Stimulated activated CD8-positive, alpha-beta memory T cell treated with anti-CD3 and anti-CD28 coated beads, Interleukin-15, amount 100 ng/mL, for 48 hours (primary cell): ENCODE measurements around the gene SLFNL1.

Source experiments
- DNase-seq, 2 donors: peaks; one replicate each; pipeline ENCODE4 v3.0.0-alpha.2; 2020; ENCODE audit warnings: low read depth in 2 of 2

Gene SLFNL1

GRCh38 chr1:41021526-41022308 is at the start of gene SLFNL1:
Gene SLFNL1 (minus strand): TSS chr1:41021725. CDS start chr1:41020660, 1,065 bp downstream.
- DNase-seq = no peak

GRCh38 chr1:41056907-41057306 is 35.4 kb upstream of the SLFNL1 start:
- no peak for DNase-seq

- DNase-seq = no peak
Measured at GRCh38 chr1:41053316-41053715, 31.8 kb upstream of the SLFNL1 start.

- DNase-seq = no peak
Measured at GRCh38 chr1:41051022-41051421, 29.5 kb upstream of the SLFNL1 start.

GRCh38 chr1:41048540-41048939 is 27.0 kb upstream of the SLFNL1 start:
- no peak for DNase-seq

DNA sequence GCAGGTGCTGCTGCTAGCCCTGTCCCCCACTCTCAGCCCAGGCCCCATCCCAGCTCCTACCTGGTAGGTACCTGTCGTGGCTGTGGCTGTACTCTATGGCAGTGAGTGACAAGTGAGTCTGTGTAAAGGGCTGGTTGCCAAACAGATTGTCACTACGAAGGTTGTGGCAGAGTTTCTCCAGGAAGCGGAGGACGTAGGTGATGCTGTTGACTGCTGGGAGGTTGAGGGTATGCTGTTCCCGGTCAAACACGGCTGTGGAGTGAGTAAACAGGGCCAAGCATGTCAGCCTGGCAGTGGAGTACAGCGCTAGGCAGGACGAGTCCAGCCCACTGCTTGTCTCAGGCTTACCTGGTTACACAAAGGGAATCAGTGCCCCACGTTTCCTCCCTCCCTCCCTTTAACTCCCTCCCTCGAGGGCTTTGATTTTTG is 24.8 kb upstream of the SLFNL1 start:
- DNase-seq = no peak

GRCh38 chr1:41045740-41046139 is 24.2 kb upstream of the SLFNL1 start:
- DNase-seq = no peak

GRCh38 chr1:41044187-41044586 is 22.7 kb upstream of the SLFNL1 start:
- no peak for DNase-seq

DNA sequence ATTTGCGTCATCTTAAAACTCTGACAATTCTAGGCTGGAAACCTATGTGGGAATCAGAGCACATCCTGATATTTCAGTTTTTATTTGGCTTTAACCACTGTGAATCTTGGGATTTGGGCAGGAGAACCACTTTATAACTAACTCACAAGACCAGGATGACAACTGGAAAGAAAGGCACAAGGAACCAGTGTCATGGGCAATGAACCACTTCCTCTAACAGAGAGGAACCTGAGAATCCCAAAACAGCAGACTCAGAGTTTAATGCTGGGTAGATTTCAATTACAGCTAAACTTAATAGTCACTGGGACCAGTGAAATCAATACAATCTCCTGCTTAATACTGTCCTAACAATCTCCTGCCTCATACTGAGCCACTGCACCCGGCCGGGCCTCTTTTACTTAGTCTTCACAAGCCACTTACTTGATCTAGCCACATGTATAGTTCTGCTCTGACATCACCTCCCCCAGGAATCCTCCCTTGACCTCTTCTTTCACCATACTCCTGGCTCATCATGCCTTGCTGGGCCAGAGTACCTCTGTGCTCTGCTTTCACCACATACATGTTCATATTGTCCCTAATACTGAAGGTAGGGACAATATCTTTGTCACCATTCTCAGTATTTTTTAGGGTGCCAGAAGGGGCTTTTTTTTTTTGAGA is 20.2 kb upstream of the SLFNL1 start:
- DNase-seq = no peak

- no peak for DNase-seq
Measured at GRCh38 chr1:41038110-41038509, 16.6 kb upstream of the SLFNL1 start.

DNA sequence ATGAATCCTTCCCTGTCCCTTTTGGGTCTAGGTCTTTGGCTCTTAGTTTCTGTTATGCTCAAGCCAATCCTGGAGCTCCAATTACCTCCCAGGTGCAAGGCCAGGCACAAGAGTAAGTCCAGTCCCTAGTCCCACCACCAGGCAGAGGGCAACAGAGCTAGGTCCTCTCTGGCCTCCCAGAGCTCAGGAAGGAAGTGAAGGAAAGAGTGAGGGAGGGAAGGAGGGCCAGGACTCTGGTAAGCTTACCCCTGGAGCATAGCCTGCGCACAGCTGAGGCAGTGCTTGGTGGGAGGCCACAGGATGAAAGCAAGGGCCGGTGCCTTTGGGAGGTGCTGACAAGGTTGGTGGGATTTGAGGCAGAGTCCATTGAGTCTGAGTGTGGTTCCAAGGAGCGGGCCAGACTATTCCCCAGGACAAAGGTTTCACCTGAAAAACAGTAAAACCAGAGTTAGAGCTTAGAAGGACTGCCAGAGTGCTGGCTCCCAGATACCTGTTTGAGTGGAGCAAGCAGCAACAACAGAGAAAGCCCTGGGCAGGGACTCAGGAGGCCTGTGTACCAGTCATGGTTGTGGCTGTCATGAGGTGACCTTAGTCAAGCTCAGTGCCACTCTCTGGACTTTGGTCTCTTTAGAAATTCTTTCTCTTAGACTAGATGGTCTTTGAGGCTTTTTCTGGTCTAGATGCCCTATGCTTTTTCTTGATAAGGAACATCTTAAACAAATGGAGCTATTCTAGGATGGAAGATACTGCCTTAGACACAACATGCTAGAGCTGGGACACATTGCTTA is 15.8 kb upstream of the SLFNL1 start:
- DNase-seq = no peak

DNA sequence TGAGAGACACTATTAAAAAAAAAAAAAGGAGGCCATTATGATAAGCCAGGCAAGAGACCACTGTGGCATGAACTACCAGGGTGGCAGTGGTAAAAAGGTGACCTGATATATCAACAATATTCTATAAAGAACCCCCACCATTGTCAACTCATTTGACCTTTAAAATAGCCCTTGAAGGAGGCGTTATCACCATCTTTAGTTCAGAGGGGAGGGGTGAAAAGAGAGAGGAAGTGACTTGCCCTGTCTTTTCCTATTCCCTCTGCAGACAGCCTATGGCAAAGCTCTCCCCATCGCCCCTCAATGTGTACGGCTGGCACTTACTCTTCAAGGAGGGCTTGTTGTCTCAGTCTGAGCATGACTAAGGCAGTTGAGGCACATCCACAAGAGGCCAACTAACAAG is 11.7 kb upstream of the SLFNL1 start:
- DNase-seq = no peak

DNA sequence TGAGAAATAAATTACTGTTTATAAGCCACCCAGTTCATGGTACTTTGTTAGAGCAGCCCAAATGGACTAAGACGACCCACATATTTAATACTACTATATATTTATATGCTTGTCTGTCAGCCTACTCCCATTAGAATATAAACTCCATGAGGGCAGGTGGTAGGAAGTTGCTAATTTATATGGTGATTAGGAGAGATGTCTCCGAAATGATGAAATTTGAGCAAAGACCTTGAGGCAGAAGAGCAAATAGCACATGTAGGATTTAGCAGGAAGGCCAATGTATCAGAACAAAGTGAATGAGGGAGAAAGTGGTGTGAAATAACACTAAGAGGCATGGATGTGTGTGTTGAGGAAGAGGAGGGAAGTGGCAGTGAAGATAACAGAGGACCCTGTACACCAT is 10.6 kb upstream of the SLFNL1 start:
- no peak for DNase-seq

- DNase-seq = no peak
Measured at GRCh38 chr1:41030872-41031616, 9.5 kb upstream of the SLFNL1 start.

DNA sequence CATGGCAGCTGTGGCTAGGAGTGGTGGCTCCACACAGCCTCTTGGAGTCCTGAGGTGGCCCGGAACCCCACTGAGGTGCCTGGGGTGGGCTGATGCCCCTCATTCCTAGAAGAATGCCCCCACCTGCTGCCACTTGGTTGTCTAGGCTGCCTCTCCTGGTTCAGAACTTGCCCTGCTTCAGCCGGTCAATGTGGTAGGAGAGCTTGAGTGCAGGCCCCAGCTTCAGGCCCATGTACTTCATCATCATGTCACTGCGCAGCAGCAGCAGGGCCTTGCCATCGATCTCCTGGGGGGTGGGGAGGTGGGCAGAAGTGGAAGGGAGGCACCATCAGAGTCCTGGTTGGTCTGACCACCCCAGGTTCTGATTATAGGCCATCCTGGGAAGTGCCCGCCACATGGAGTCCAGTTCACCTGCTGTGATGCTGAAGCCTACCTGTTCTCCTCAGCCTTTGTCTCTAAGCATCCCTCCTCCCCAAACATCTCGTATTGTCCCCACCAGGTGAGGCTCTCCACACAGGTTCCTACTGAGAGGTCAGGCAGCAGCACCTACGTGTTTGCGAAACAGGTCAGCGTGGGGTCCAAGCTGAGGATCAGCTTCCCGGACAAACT is 6.6 kb upstream of the SLFNL1 start:
- DNase-seq = no peak

GRCh38 chr1:41025979-41026819 is 4.7 kb upstream of the SLFNL1 start:
- DNase-seq = no peak

- DNase-seq = no peak
Measured at GRCh38 chr1:41024953-41025352, 3.4 kb upstream of the SLFNL1 start.

- no peak for DNase-seq
Measured at GRCh38 chr1:41023279-41023990, 1.9 kb upstream of the SLFNL1 start.

- DNase-seq = no peak
Measured at GRCh38 chr1:41022424-41022823, 899 bp upstream of the SLFNL1 start.

DNA sequence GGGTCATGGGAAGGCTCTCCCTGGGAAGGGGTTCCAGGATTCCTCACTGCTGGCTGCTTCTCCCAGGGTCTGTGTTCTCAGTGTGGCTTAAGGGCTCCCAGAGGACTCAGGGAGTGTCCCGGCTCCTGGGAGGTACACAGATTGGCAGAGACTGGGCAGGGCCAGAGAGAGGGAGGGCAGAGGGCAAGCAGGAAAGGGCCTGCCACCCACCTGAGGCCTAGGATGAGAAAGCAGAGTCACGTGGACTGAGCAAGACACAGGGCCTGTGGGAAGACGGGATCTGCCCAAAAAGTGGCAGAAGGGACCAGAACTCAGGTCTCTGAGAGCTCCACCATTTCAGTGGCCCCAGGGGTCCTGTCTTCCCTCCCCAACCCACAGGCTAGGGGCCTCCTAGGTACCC is 871 bp downstream of the SLFNL1 start:
- no peak for DNase-seq
